PC-3 (cell line): ENCODE measurements around the gene ATP23. TPM values are rescaled to one million over a fixed set of nuclear protein-coding genes. Genes with fewer than 3 reads are reported as not detected.

Source experiments
- ATAC-seq: fragments of 200-7000 bp; cut with Tn5 transposase; 2 replicates; pipeline ENCODE4 v1.9.1; 2020; ENCODE audit warnings: mild to moderate bottlenecking, moderate library complexity
- BruUV-seq: library from RNA; stranded (reverse); fragments of 400-500 nt; replicated peaks from 2 replicates; lab custom pipeline; 2021; lab: Mats Ljungman, UMichigan
- CTCF ChIA-PET: fragments of 300-600 bp; sonication (Branson Sonifier 250); formaldehyde crosslinking; loops from one replicate; lab custom pipeline; 2022; ENCODE audit warnings: antibody characterized with exemption; lab: Charles Lee
- POLR2A ChIA-PET: fragments of 300-600 bp; sonication (Branson Sonifier 250); formaldehyde crosslinking; loops from one replicate; lab custom pipeline; 2022; ENCODE audit warnings: antibody characterized with exemption; ENCODE audit not compliant: unreplicated experiment; lab: Charles Lee
- DNase-seq: peaks from one replicate; pipeline ENCODE4 v3.0.0-alpha.2; 2015
- H2AFZ ChIP-seq: fragments of 300-600 bp; sonication (generic); 2 replicates; pipeline ENCODE4 v1.6.0; 2016; ENCODE audit warnings: antibody characterized with exemption, low read length
- H3F3A ChIP-seq: fragments of 300-600 bp; sonication (generic); one replicate; pipeline ENCODE4 v1.6.0; 2017; ENCODE audit warnings: antibody characterized with exemption, low read length, control low read depth, mild to moderate bottlenecking; ENCODE audit not compliant: unreplicated experiment
- H3K27ac ChIP-seq: fragments of 300-600 bp; sonication (generic); 2 replicates; pipeline ENCODE4 v1.5.1; 2016; ENCODE audit warnings: mild to moderate bottlenecking, low read length
- H3K27me3 ChIP-seq: fragments of 300-600 bp; sonication (generic); 2 replicates; pipeline ENCODE4 v1.6.1; 2016; ENCODE audit warnings: low read length, mixed read lengths
- H3K36me3 ChIP-seq: fragments of 300-600 bp; sonication (generic); 2 replicates; pipeline ENCODE4 v1.6.1; 2016; ENCODE audit warnings: low read depth, mixed run types, low read length, mixed read lengths
- H3K4me1 ChIP-seq: fragments of 300-600 bp; sonication (generic); 2 replicates; pipeline ENCODE4 v1.5.1; 2016; ENCODE audit warnings: low read length; ENCODE audit not compliant: insufficient read depth
- H3K4me2 ChIP-seq: fragments of 300-600 bp; sonication (generic); 2 replicates; pipeline ENCODE4 v1.6.0; 2016; ENCODE audit warnings: low read length
- H3K4me3 ChIP-seq: fragments of 300-600 bp; sonication (generic); 2 replicates; pipeline ENCODE4 v1.5.1; 2016; ENCODE audit warnings: mild to moderate bottlenecking, low read length, mixed read lengths
- H3K79me2 ChIP-seq: fragments of 300-600 bp; sonication (generic); 2 replicates; pipeline ENCODE4 v1.6.1; 2017; ENCODE audit warnings: low read length, mixed read lengths
- H3K9ac ChIP-seq: fragments of 300-600 bp; sonication (generic); 2 replicates; pipeline ENCODE4 v1.6.0; 2016; ENCODE audit warnings: mild to moderate bottlenecking, low read length
- H3K9me2 ChIP-seq: fragments of 300-600 bp; sonication (generic); replicated peaks from 2 replicates; pipeline ENCODE4 v1.6.1; 2016; ENCODE audit warnings: mixed run types, low read length, mixed read lengths
- H3K9me3 ChIP-seq: fragments of 300-600 bp; sonication (generic); 2 replicates; pipeline ENCODE4 v1.6.1; 2016; ENCODE audit warnings: low read length, mixed read lengths
- H4K20me1 ChIP-seq: fragments of 300-600 bp; sonication (generic); 2 replicates; pipeline ENCODE4 v1.6.1; 2016; ENCODE audit warnings: low read length, mixed read lengths
- EZH2 ChIP-seq: fragments of 300-600 bp; sonication (generic); IDR thresholded peaks from one replicate; pipeline ENCODE4 v1.6.1; 2017; ENCODE audit warnings: antibody characterized with exemption, mild to moderate bottlenecking, low read length; ENCODE audit not compliant: unreplicated experiment
- EZH2phosphoT487 ChIP-seq: fragments of 300-600 bp; sonication (generic); IDR thresholded peaks from 2 replicates; pipeline ENCODE4 v1.6.1; 2018; ENCODE audit warnings: mild to moderate bottlenecking, antibody characterized with exemption, low read length, borderline replicate concordance
- intact Hi-C: fragments of 100-400 bp; cut with micrococcal nuclease; formaldehyde crosslinking; loops from 2 replicates; pipeline ENCODE4 v1.9.0; 2023
- total RNA-seq: library from RNA; depleted of rRNA; stranded (reverse); fragments of >200 nt; gene quantifications from 2 replicates; pipeline ENCODE4 v1.2.3, GENCODE V29; 2014
- TF ChIP-seq, protein P1 (sequence below): fragments of 300-600 bp; sonication (generic); conservative IDR thresholded peaks from 2 replicates; pipeline ENCODE4 v1.5.1; 2017; ENCODE audit warnings: antibody characterized with exemption, low read depth, mild to moderate bottlenecking, low read length

The ATP23 gene
- total RNA-seq, 1 experiment from 2014 or later: 19.4 TPM

DNA sequence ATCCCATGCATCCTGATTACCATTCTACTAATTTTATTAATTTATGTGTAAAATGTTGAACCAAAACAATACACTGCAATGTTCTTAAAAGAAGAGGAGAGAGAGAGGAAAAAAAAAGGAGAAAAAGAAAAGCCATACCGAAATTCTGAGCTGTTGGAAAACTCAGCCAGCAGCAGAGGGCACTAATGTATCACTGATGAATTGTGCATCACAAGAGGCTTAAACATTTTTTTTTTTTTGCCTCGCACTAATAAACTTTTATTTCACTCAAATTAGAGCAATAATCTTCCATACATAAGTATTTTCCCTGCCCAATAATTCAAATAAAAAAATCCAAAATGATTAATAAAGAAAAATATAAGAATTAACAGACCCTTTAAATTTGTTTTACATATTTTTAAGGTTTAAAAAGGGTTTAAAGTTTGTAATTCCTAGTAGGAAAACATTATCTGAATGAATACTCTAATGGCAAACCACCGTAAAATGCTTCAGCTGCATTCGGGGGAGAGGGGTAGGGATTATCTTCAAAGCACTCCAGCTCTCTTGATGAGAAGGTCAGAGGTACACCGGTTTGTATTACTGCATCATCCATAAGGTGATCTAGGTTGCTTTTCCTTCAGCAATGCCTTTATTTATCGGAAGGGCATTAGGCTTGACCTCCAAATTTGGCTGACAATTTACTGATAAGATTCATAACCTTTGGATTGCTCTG, 41.9 kb downstream of the ATP23 start:
- ChIA-PET POLR2A (interaction anchor here (0.5 kb wide), 1 partner anchor 1130 kb away, joined by 4 read pairs; no protein-coding TSS in a partner anchor), CTCF (interaction anchor here (0.6 to 1.1 kb wide), 8 partner anchors 317 to 1182 kb away, joined by 3 to 8 read pairs (median 5); no protein-coding TSS in a partner anchor)
- DNase-seq: peak; percentile 73
- Histone ChIP-seq H3K9ac (no peak overlapping the region), H3K79me2 (no peaks in the 10 kb centered on the region), H2AFZ (no peak overlapping the region), H3K4me2 (no peak overlapping the region), H3F3A (no peaks in the 10 kb centered on the region), H3K27ac (no peak overlapping the region), H3K9me3 (no peaks in the 10 kb centered on the region), H3K27me3 (no peaks in the 10 kb centered on the region), H3K4me1 (peaks cover 12% of the 10 kb centered on the region; the same call in 1 of the 2 replicates), H3K9me2 (no peaks in the 10 kb centered on the region), H4K20me1 (no peaks in the 10 kb centered on the region), H3K36me3 (no peaks in the 10 kb centered on the region), H3K4me3 (no peak overlapping the region)
- TF ChIP-seq, protein P1, sequence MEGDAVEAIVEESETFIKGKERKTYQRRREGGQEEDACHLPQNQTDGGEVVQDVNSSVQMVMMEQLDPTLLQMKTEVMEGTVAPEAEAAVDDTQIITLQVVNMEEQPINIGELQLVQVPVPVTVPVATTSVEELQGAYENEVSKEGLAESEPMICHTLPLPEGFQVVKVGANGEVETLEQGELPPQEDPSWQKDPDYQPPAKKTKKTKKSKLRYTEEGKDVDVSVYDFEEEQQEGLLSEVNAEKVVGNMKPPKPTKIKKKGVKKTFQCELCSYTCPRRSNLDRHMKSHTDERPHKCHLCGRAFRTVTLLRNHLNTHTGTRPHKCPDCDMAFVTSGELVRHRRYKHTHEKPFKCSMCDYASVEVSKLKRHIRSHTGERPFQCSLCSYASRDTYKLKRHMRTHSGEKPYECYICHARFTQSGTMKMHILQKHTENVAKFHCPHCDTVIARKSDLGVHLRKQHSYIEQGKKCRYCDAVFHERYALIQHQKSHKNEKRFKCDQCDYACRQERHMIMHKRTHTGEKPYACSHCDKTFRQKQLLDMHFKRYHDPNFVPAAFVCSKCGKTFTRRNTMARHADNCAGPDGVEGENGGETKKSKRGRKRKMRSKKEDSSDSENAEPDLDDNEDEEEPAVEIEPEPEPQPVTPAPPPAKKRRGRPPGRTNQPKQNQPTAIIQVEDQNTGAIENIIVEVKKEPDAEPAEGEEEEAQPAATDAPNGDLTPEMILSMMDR: peak; percentile 78
- TF ChIP-seq EZH2 (no peak), EZH2phosphoT487 (no peak)
- ATAC-seq: no peak
- BruUV-seq: no TSS peak
- intact Hi-C loops: loop anchor here (1.0 to 10.0 kb wide), 6 partner anchors 191 to 1167 kb away; no protein-coding TSS in a partner anchor

DNA sequence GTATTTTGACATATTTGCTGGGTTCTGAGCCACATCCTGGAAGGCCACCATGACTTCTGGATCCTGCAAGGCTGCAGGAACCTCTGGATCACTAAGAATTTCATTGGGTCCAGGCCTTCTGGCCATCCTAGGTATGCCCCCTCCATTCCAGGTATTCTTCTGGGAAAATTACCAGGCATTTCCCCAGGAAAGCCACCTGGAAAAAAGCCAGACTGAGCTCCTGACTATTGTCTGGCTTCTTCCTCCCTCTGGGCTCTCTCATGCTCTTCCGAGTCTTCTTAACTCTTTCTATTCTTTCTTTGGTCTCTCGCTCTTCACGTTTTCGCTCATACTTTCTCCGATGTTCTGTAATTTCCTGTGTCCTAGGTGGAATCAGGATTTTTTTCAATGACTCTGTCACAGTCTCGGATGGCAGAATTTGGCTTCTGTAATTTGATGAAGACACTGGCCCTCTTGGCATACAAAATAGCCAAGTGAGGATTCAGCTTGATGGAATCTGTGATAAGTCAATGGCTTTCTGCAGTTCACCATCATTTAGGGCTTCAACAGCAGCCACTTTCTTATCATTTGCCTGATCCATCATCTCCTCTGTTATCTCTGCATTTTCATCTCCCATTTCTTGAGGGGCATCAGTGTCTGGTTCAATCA, 42.6 kb downstream of the ATP23 start:
- H3K4me3 ChIP-seq: no peak overlapping the region
- ATAC-seq: no peak
- H3K36me3 ChIP-seq: no peaks in the 10 kb centered on the region
- DNase-seq: peak; percentile 63
- no peaks in the 10 kb centered on the region for H3K27me3 ChIP-seq
- H3K79me2 ChIP-seq: no peaks in the 10 kb centered on the region
- TF ChIP-seq, protein P1: no peak
- no peak for TF ChIP-seq EZH2phosphoT487
- no peak for TF ChIP-seq EZH2
- no peaks in the 10 kb centered on the region for H3K9me3 ChIP-seq
- intact Hi-C loops: loop anchor here (1.0 to 10.0 kb wide), 6 partner anchors 191 to 1167 kb away; no protein-coding TSS in a partner anchor
- no peaks in the 10 kb centered on the region for H3F3A ChIP-seq
- ChIA-PET CTCF (no interaction called here), POLR2A (interaction anchor here (0.5 kb wide), 1 partner anchor 1129 kb away, joined by 4 read pairs; no protein-coding TSS in a partner anchor)
- no peak overlapping the region for H2AFZ ChIP-seq
- peaks cover 12% of the 10 kb centered on the region; the same call in 1 of the 2 replicates for H3K4me1 ChIP-seq
- no peaks in the 10 kb centered on the region for H3K9me2 ChIP-seq
- no peak overlapping the region for H3K9ac ChIP-seq
- H3K4me2 ChIP-seq: no peak overlapping the region
- H4K20me1 ChIP-seq: no peaks in the 10 kb centered on the region
- H3K27ac ChIP-seq: no peak overlapping the region
- no TSS peak for BruUV-seq
